Bronchial epithelial cell (primary cell): ENCODE results near the gene CIAO2B. TPM values are rescaled to one million over a fixed set of nuclear protein-coding genes. Genes with fewer than 3 reads are reported as not detected.
A peak's percentile ranks its signal among the peaks of the same experiment; 100 is the strongest.
"Not testable (repeated sequence)": the region's sequence is repeated elsewhere in the genome, so short reads cannot be mapped to it uniquely, and the experiment has no call there.

Source experiments
- DNase-seq: peaks from one replicate; pipeline ENCODE4 v3.0.0-alpha.2; 2010; ENCODE audit warnings: low read depth
- FAIRE-seq: peaks from 2 replicates; lab custom pipeline; 2011; peaks lifted over from hg19 to GRCh38; lab: Jason Lieb, UNC
- H3K27me3 ChIP-seq: 2 replicates; pipeline ENCODE4 v1.5.1; 2011; ENCODE audit warnings: low read length; ENCODE audit not compliant: control insufficient read depth, insufficient read depth
- H3K36me3 ChIP-seq: 2 replicates; pipeline ENCODE4 v1.5.1; 2011; ENCODE audit warnings: low read length; ENCODE audit not compliant: control insufficient read depth, insufficient read depth
- H3K4me3 ChIP-seq: 2 replicates; pipeline ENCODE4 v1.5.1; 2011; ENCODE audit warnings: mild to moderate bottlenecking, low read depth, low read length, control low read depth
- total RNA-seq: library from RNA; depleted of rRNA; stranded (reverse); fragments of >200 nt; gene quantifications from 2 replicates; pipeline ENCODE4 v1.2.1, GENCODE V29; 2014
- TF ChIP-seq, protein P1 (sequence below): IDR thresholded peaks from 2 replicates; pipeline ENCODE4 v1.5.1; 2011; ENCODE audit warnings: mild to moderate bottlenecking, moderate library complexity, low read length, control low read depth, inconsistent platforms; ENCODE audit not compliant: insufficient read depth, severe bottlenecking

CIAO2B gene
- total RNA-seq, 1 donor from 2014 or later, result 227 TPM

GRCh38 chr16:66959704-66960161 is 25.5 kb upstream of the CIAO2B start:
- TF ChIP-seq, protein P1, sequence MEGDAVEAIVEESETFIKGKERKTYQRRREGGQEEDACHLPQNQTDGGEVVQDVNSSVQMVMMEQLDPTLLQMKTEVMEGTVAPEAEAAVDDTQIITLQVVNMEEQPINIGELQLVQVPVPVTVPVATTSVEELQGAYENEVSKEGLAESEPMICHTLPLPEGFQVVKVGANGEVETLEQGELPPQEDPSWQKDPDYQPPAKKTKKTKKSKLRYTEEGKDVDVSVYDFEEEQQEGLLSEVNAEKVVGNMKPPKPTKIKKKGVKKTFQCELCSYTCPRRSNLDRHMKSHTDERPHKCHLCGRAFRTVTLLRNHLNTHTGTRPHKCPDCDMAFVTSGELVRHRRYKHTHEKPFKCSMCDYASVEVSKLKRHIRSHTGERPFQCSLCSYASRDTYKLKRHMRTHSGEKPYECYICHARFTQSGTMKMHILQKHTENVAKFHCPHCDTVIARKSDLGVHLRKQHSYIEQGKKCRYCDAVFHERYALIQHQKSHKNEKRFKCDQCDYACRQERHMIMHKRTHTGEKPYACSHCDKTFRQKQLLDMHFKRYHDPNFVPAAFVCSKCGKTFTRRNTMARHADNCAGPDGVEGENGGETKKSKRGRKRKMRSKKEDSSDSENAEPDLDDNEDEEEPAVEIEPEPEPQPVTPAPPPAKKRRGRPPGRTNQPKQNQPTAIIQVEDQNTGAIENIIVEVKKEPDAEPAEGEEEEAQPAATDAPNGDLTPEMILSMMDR, result no peak
- FAIRE-seq (no peak), DNase-seq (no peak)
- Histone ChIP-seq H3K27me3 (no peaks in the 10 kb centered on the region), H3K36me3 (no peaks in the 10 kb centered on the region), H3K4me3 (no peak overlapping the region)

DNA sequence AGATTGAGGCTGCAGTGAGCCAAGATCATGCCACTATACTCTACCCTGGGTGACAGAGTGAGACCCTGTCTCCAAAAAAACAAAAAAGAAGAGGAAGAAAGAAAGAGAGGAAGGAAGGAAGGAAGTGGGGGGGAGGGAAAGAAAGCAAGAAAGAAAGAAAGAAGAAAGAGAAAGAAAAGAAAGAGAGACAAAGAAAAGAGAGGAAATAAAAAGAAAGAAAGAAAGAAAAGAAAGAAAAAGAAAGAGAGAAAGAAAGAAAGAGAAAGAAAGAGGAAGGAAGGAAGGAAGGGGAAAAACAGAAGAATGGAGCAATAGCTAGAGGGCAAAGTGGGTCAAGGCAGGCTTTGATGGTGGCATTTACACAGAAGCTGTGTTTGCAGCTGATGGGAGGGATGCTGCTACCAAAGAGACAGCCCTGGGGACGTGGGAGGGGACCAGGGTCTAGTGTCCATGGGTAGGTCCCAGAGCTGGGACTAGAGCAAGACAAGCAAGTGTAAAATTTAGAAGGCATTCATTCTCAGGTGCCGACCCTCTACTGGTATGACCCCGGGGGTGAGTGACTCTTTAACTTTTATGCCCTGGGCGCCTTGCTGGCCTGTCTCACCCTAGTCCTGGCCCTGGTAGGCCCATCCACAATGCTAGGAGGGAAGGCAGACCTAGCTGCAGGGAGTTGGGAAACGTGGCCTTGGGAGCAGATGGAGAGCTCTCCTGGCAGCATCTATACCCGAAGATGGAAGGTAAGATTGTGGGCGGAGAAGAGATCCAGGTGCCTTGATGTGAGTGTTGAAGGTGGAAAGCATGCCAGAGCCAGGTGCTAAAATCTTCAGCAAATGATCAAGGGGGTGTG is 24.9 kb upstream of the CIAO2B start:
- no peaks in the 10 kb centered on the region for H3K36me3 ChIP-seq
- H3K27me3 ChIP-seq, result no peaks in the 10 kb centered on the region
- DNase-seq, result no peak
- TF ChIP-seq, protein P1, result no peak
- FAIRE-seq, result no peak
- no peak overlapping the region for H3K4me3 ChIP-seq

GRCh38 chr16:66956154-66956457 is 21.9 kb upstream of the CIAO2B start:
- FAIRE-seq, H3K36me3 ChIP-seq, H3K27me3 ChIP-seq, H3K4me3 ChIP-seq, DNase-seq: not testable (repeated sequence)

DNA sequence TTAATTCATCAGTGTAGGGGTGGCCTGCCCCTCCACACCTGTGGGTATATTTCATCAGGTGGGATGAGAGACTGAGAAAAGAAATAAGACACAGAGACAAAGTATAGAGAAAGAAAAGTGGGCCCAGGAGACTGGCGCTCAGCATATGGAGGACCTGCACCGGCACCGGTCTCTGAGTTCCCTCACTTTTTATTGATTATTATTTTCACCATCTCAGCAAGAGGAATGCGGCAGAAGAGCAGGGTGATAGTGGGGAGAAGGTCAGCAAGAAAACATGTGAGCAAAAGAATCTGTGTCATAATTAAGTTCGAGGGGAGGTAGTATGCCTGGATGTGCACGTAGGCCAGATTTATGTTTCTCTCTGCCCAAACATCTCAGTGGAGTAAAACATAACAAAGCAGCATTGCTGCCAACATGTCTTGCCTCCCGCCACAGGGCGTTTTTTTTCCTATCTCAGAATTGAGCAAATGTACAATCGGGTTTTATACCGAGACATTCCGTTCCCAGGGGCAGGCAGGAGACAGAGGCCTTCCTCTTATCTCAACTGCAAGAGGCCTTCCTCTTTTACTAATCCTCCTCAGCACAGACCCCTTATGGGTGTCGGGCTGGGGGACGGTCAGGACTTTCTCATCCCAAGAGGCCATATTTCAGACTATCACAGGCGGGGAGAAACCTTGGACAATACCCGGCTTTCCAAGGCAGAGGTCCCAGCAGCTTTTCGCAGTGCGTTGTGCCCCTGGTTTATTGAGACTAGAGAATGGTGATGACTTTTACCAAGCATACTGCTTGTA is 21.4 kb upstream of the CIAO2B start:
- H3K4me3 ChIP-seq, FAIRE-seq, DNase-seq, H3K36me3 ChIP-seq, H3K27me3 ChIP-seq: not testable (repeated sequence)

GRCh38 chr16:66954097-66954659 is 20.0 kb upstream of the CIAO2B start:
- Histone ChIP-seq H3K4me3 (no peak overlapping the region), H3K27me3 (no peaks in the 10 kb centered on the region), H3K36me3 (no peaks in the 10 kb centered on the region)
- TF ChIP-seq, protein P1, result peak; percentile 84
- FAIRE-seq, result no peak
- peak; percentile 70 for DNase-seq

DNA sequence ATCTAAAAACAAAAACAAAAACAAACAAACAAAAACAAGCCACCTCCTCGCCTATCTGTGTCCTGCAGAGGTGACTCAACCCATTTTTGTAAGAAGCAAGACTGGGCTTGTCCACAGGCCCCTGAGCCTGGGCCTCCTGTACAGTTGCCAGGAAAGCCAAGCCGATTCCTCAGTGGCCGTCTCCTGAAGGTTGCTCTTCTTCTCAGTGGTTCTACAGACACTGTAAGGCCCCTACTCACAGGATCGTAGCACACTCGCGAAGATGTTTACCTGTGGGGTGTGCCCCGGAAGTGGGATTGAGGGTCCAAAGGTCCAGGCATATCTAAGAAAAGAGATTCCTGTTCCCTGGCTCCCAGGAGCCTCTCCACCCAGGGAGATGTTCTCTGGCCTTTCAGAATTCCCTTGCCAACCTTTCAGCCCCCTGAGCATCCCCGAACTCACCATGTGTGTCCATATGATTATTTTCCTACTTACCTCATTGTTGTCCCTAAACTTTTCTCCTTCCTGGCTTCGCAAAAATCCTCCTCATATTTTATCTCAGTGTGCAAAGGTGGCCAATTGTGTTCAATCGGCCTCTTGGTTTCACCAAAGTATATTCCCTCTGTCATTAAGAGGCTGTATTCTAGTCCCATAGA is 19.4 kb upstream of the CIAO2B start:
- peak; percentile 82 for DNase-seq
- Histone ChIP-seq H3K36me3 (no peaks in the 10 kb centered on the region), H3K4me3 (no peak overlapping the region), H3K27me3 (no peaks in the 10 kb centered on the region)
- TF ChIP-seq, protein P1, result no peak
- no peak for FAIRE-seq
